GM19240 (cell line): Measurements from ENCODE around the gene GMPR2.
"Not testable (repeated sequence)": the region's sequence is repeated elsewhere in the genome, so short reads cannot be mapped to it uniquely, and the experiment has no call there.

Experiments
- DNase-seq: peaks from one replicate; pipeline ENCODE4 v3.0.0; 2011; ENCODE audit warnings: low spot score; ENCODE audit not compliant: insufficient read length

GMPR2 gene

DNA sequence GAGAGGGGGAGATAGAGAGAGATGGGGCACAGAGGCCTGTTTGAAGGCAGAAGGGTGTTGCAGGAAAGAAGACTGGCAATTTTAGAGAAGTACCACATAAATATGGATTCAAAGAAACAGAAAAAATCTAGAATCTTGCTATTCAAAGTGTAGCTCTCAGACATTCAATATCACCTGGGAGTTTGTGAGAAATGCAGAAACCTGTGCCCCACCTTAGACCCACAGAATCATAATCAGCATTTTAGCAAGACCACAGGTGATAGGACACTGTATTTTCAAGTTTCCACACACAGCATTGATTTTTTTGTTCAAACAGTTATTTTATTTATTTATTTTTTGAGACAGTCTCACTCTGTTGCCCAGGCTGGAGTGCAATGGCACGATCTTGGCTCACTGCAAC lies 3.8 kb upstream of the GMPR2 start:
- no peak for DNase-seq

- DNase-seq = no peak
Observed at GRCh38 chr14:24231263-24232120, 1.2 kb upstream of the GMPR2 start.

- peak; percentile 58 for DNase-seq
Observed at GRCh38 chr14:24232121-24232644, 546 bp upstream of the GMPR2 start, which contains the start of gene NEDD8. TSS of gene NEDD8 (minus strand) at chr14:24232367. CDS start at chr14:24232267, 100 bp downstream.

GRCh38 chr14:24233538-24233866 lies 773 bp downstream of the GMPR2 start:
- no peak for DNase-seq

GRCh38 chr14:24234095-24235005 lies 1.6 kb downstream of the GMPR2 start:
- no peak for DNase-seq

- DNase-seq = no peak
Observed at GRCh38 chr14:24235804-24236688, 3.3 kb downstream of the GMPR2 start.

DNA sequence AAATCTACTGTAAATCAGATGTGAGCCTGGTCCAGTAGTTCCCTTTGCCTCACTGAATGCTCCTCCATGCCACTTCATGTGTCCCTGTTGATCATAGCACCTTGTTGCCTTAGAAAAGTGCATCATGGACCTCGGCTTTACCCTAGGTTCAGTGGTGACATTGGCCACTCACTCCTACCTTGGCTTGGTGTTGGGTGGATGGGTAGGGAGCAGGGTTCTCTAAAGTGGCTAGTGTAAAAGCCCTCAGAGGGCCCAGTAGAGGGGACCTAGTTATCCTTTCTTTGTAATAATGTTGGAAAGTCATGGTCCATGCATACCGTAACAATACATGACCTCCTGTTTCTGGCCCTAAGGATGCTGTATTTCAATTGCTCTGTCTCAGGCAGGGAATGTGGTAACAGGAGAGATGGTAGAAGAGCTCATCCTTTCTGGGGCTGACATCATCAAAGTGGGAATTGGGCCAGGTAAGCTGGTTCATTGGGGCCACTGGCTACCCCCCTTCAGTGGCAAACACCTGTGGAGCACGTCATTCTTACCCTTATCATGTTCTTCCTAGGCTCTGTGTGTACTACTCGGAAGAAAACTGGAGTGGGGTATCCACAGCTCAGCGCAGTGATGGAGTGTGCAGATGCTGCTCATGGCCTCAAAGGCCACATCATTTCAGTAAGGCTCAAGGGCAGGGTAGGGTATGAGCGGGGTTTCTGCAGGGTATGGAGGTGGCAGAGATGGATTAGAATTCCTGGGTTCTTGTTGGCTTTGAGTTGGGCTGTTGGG lies 4.1 kb downstream of the GMPR2 start:
- no peak for DNase-seq

GRCh38 chr14:24237463-24237955 lies 4.8 kb downstream of the GMPR2 start:
- no peak for DNase-seq

- no peak for DNase-seq
Observed at GRCh38 chr14:24238123-24238522, 5.4 kb downstream of the GMPR2 start.

- no peak for DNase-seq
Observed at GRCh38 chr14:24238527-24239037, 5.9 kb downstream of the GMPR2 start.

DNA sequence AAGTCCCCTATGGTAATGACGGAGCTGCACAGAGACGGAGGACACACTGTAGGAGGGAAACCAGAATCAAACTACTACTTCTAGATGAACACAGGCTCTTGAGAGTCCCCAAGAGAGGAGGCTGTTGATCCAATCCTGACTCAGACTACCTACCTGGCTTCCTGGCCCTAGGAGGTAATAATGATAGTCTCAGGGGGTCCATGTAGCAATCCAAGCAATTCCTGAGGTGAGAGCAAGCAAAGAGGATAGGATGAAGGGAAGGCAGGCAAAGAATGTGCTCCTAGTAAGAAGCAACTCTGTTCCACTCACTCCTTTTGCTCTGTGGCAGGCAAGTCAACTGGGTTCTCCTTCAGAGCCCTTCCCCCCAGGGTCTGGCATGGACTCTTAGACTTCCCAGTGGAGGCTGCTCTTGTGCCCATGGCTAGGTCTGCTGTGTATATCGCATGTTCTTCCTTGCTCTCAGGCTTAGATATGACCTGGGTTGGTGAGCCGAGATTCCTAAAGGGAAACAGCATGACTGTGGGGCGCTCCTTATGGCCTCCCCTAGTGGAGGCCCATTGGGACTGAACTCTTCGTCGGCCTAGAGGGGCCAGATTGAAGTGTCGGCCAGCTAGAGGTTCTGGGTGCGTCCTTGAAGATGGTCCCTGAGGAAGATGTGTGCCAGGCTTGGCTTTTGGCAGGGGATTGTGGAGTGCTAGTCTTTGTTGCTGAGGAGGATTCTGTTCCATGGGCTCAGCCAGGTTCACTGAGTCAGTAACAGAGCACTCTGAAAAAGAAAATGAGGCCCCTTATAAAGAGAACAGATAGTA lies 7.6 kb downstream of the GMPR2 start:
- DNase-seq = no peak

- DNase-seq = peak; percentile 80
Observed at GRCh38 chr14:24241829-24242443, 9.2 kb downstream of the GMPR2 start.

GRCh38 chr14:24243336-24243836 lies 10.7 kb downstream of the GMPR2 start:
- no peak for DNase-seq

DNA sequence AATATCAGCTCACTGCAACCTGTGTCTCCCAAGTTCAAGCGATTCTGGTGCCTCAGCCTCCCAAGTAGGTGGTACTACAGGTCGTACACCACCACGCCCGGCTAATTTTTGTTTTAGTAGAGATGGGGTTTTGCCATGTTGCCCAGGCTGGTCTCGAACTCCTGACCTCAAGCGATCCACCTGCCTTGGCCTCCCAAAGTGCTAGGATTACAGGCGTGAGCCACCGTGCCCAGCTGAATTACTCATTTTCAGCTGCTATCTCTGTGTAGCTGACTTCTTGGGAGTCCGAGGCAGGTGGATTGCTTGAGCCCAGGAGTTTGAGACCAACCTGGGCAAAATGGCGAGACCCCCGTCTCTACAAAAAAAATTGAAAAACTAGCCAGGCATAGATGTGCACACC lies 12.6 kb downstream of the GMPR2 start:
- DNase-seq = not testable (repeated sequence)

- peak; percentile 61 for DNase-seq
Observed at GRCh38 chr14:24246765-24247212, 14.1 kb downstream of the GMPR2 start.

GRCh38 chr14:24247422-24247821 lies 14.7 kb downstream of the GMPR2 start:
- DNase-seq = no peak

DNA sequence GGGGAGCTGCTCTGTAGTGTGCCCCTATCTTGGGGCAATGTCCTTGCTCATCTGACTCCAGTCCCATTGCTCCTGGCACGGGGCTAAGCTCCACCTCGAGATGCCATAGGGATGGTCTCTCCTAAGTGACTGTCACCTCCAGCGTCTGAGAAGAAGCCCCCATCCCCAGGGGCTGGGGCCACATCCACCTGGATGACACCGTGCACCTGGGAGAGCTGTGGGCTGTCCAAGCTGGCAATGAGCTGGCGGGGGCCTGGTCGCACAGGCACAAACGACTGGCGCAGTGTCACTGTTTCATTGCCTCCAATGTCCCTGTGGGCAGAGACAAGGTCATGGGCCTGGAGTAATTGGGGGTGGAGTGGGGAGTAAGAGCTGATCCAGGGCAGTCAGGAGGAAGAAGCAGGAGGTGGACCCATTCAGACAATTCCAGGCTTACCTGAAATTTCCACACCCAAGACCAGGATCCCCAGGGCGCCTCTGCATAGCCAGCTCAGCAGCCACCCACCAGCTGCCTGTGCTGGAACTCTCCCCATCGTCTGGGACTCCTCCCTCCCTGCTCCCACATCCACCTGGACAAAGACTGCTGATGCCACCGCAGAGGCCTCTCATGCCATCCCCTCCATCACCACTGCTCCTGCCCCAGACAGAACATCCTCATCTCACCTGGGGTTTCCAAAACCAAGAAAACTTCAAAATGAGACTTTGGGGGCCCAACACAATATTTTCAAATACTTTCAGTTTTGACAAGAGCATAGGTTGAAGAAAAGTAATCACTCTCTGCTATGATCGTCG lies 16.7 kb downstream of the GMPR2 start:
- no peak for DNase-seq
